H9 (cell line): ENCODE data around the gene ANK2. TPM values are rescaled to one million over a fixed set of nuclear protein-coding genes. Genes with fewer than 3 reads are reported as not detected.

Experiments
- DNase-seq: peaks from one replicate; pipeline ENCODE4 v3.0.0-alpha.2; 2017
- H2AFZ ChIP-seq: one replicate; pipeline ENCODE4 v1.6.1; 2013; ENCODE audit warnings: mild to moderate bottlenecking, low read length, control low read depth, moderate library complexity
- H2AK5ac ChIP-seq: 2 replicates; pipeline ENCODE4 v1.6.1; 2013; ENCODE audit warnings: low read length, control low read depth, mixed read lengths; ENCODE audit not compliant: insufficient read length
- H2BK120ac ChIP-seq: one replicate; pipeline ENCODE4 v1.6.1; 2013; ENCODE audit warnings: low read depth, mild to moderate bottlenecking, low read length, control low read depth, inconsistent platforms; ENCODE audit not compliant: poor library complexity, severe bottlenecking
- H2BK12ac ChIP-seq: 2 replicates; pipeline ENCODE4 v1.6.1; 2013; ENCODE audit warnings: low read length, control low read depth, mixed read lengths, low read depth; ENCODE audit not compliant: insufficient read length
- H2BK15ac ChIP-seq: 2 replicates; pipeline ENCODE4 v1.6.1; 2013; ENCODE audit warnings: low read depth, low read length, control low read depth
- H2BK20ac ChIP-seq: one replicate; pipeline ENCODE4 v1.6.1; 2013; ENCODE audit warnings: low read depth, mild to moderate bottlenecking, low read length, control low read depth, inconsistent platforms; ENCODE audit not compliant: poor library complexity, severe bottlenecking
- H2BK5ac ChIP-seq: 2 replicates; pipeline ENCODE4 v1.6.1; 2013; ENCODE audit warnings: low read length, control low read depth, mixed read lengths; ENCODE audit not compliant: insufficient read length
- H3K14ac ChIP-seq: 2 replicates; pipeline ENCODE4 v1.6.1; 2013; ENCODE audit warnings: low read length, control low read depth; ENCODE audit not compliant: insufficient read depth
- H3K18ac ChIP-seq: 2 replicates; pipeline ENCODE4 v1.6.1; 2013; ENCODE audit warnings: low read depth, mild to moderate bottlenecking, mixed read lengths, low read length, control low read depth; ENCODE audit not compliant: insufficient read length
- H3K23ac ChIP-seq: 2 replicates; pipeline ENCODE4 v1.6.1; 2013; ENCODE audit warnings: low read length, control low read depth, mixed read lengths, low read depth; ENCODE audit not compliant: insufficient read length
- H3K23me2 ChIP-seq: 2 replicates; pipeline ENCODE4 v1.6.1; 2013; ENCODE audit warnings: low read depth, mild to moderate bottlenecking, mixed read lengths, low read length, control low read depth; ENCODE audit not compliant: insufficient read length, poor library complexity, severe bottlenecking
- H3K27ac ChIP-seq: 2 replicates; pipeline ENCODE4 v1.5.1; 2013; ENCODE audit warnings: low read length, control low read depth, mixed read lengths, low read depth; ENCODE audit not compliant: insufficient read length
- H3K27me3 ChIP-seq: 2 replicates; pipeline ENCODE4 v1.6.1; 2013; ENCODE audit warnings: low read length, control low read depth, inconsistent platforms; ENCODE audit not compliant: insufficient read depth
- H3K4ac ChIP-seq: 2 replicates; pipeline ENCODE4 v1.6.1; 2013; ENCODE audit warnings: low read depth, mild to moderate bottlenecking, control low read depth, inconsistent platforms, low read length, moderate library complexity
- H3K4me1 ChIP-seq: 2 replicates; pipeline ENCODE4 v1.6.1; 2013; ENCODE audit warnings: low read length, control low read depth, inconsistent platforms; ENCODE audit not compliant: insufficient read depth
- H3K4me2 ChIP-seq: 2 replicates; pipeline ENCODE4 v1.6.1; 2013; ENCODE audit warnings: low read length, control low read depth, mixed read lengths; ENCODE audit not compliant: insufficient read length, insufficient read depth
- H3K56ac ChIP-seq: 2 replicates; pipeline ENCODE4 v1.6.1; 2013; ENCODE audit warnings: low read depth, mild to moderate bottlenecking, mixed read lengths, low read length, control low read depth; ENCODE audit not compliant: insufficient read length
- H3K79me1 ChIP-seq: 2 replicates; pipeline ENCODE4 v1.6.1; 2013; ENCODE audit warnings: low read depth, mild to moderate bottlenecking, moderate library complexity, low read length, control low read depth, inconsistent platforms; ENCODE audit not compliant: insufficient read depth, poor library complexity, severe bottlenecking
- H3K79me2 ChIP-seq: 2 replicates; pipeline ENCODE4 v1.6.1; 2013; ENCODE audit warnings: low read length, control low read depth, inconsistent platforms; ENCODE audit not compliant: insufficient read depth
- H3K9ac ChIP-seq: 2 replicates; pipeline ENCODE4 v1.6.1; 2013; ENCODE audit warnings: low read length, control low read depth, mixed read lengths; ENCODE audit not compliant: insufficient read length; ENCODE audit errors: extremely low read depth
- H3K9me3 ChIP-seq: one replicate; pipeline ENCODE4 v1.6.1; 2013; ENCODE audit warnings: low read depth, low read length, inconsistent platforms; ENCODE audit not compliant: control insufficient read depth
- H3T11ph ChIP-seq: one replicate; pipeline ENCODE4 v1.6.1; 2013; ENCODE audit warnings: mild to moderate bottlenecking, low read length, control low read depth, inconsistent platforms
- H4K20me1 ChIP-seq: one replicate; pipeline ENCODE4 v1.6.1; 2013; ENCODE audit not compliant: control insufficient read depth, insufficient read length, insufficient read depth
- H4K5ac ChIP-seq: 2 replicates; pipeline ENCODE4 v1.6.1; 2013; ENCODE audit warnings: low read depth, mild to moderate bottlenecking, mixed read lengths, low read length, control low read depth; ENCODE audit not compliant: insufficient read length
- H4K8ac ChIP-seq: replicated peaks from 2 replicates; pipeline ENCODE4 v1.6.1; 2013; ENCODE audit warnings: low read length, control low read depth, mixed read lengths, low read depth; ENCODE audit not compliant: insufficient read length
- H4K91ac ChIP-seq: 2 replicates; pipeline ENCODE4 v1.6.1; 2013; ENCODE audit warnings: low read depth, mild to moderate bottlenecking, moderate library complexity, mixed read lengths, low read length, control low read depth; ENCODE audit not compliant: insufficient read length
- H3K27ac Mint-ChIP-seq, 3 experiments: 2 replicates in 2 of 3; 3 replicates in 1 of 3; pipeline ENCODE4 v1.8.0; 2020 to 2021; ENCODE audit warnings: mixed read lengths in 3 of 3, mild to moderate bottlenecking in 1 of 3, moderate library complexity in 1 of 3
- H3K27me3 Mint-ChIP-seq: 2 replicates; pipeline ENCODE4 v1.8.0; 2021; ENCODE audit warnings: low read depth, mild to moderate bottlenecking, moderate library complexity, mixed read lengths
- H3K36me3 Mint-ChIP-seq, 3 experiments: 2 replicates in 2 of 3; 3 replicates in 1 of 3; pipeline ENCODE4 v1.8.0; 2020 to 2021; ENCODE audit warnings: low read depth in 3 of 3, mixed read lengths in 3 of 3; ENCODE audit not compliant: insufficient read depth in 1 of 3
- H3K4me1 Mint-ChIP-seq, 2 experiments: 2 replicates each; pipeline ENCODE4 v1.8.0; 2020; ENCODE audit warnings: mixed read lengths in 2 of 2
- H3K4me3 Mint-ChIP-seq, 2 experiments: 2 replicates in 1 of 2; 3 replicates in 1 of 2; pipeline ENCODE4 v1.8.0; 2020 to 2021; ENCODE audit warnings: mild to moderate bottlenecking in 2 of 2, mixed read lengths in 2 of 2, moderate library complexity in 1 of 2
- H3K9me3 Mint-ChIP-seq, 2 experiments: 2 replicates in 1 of 2; 3 replicates in 1 of 2; pipeline ENCODE4 v1.8.0; 2020; ENCODE audit warnings: mild to moderate bottlenecking in 2 of 2, mixed read lengths in 2 of 2, moderate library complexity in 1 of 2
- WGBS: extraction: QIAGEN DNeasy Blood & Tissue Kit; methylation state at CpG from one replicate; pipeline ENCODE4 v1.1.7; 2013; ENCODE audit warnings: missing lambda C conversion rate, low lambda C conversion rate, mixed read lengths; ENCODE audit not compliant: insufficient read length; ENCODE audit errors: extremely low coverage; 5-methylcytosine and 5-hydroxymethylcytosine counted together
- total RNA-seq: library from RNA; stranded (reverse); gene quantifications from 2 replicates; pipeline ENCODE4 v1.2.1, GENCODE V29; 2021
- TF ChIP-seq, protein P1 (sequence below): fragments of 200-600 bp; sonication (generic); conservative IDR thresholded peaks from 3 replicates; pipeline ENCODE4 v1.8.0; 2021; ENCODE audit warnings: antibody characterized with exemption, mild to moderate bottlenecking

Gene ANK2
- total RNA-seq, 1 experiment from 2014 or later = 36.8 TPM

DNA sequence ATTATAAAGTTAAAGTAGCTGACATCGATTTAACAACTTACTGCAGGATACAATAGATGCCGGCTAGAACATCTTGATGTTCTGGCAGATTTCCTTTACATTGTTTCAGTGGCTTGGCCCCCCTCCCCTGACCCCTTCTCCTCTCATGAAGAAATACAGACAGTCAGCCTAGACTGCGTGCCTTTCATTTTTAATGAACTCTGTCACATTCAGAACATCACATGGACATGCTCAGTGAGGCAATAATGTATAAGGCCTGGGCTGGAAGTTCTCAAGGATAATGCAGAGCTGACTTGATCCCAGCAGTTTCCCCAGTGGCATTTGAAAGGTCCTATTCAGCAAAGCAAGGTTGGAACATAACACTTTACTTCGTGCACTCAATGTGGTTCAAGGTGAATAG lies 239.2 kb downstream of the ANK2 start:
- Mint-ChIP-seq H3K9me3 (no peaks in the 10 kb centered on the region), H3K27ac (no peak overlapping the region), H3K27me3 (no peaks in the 10 kb centered on the region), H3K36me3 (peaks cover 0 to 18% (median 8%) of the 10 kb centered on the region in 3 experiments; a peak in 5 of 7 replicates), H3K4me1 (peaks cover 40 to 42% of the 10 kb centered on the region in 2 experiments), H3K4me3 (no peak overlapping the region)
- Histone ChIP-seq H3K9me3 (no peaks in the 10 kb centered on the region), H4K8ac (no peak overlapping the region), H3K79me2 (no peaks in the 10 kb centered on the region), H2AK5ac (no peak overlapping the region), H2BK20ac (peak overlapping the region; percentile 33), H3K27me3 (no peaks in the 10 kb centered on the region; the same call in 1 of the 2 replicates), H3T11ph (no peak overlapping the region), H3K18ac (no peak overlapping the region), H3K4ac (no peak overlapping the region), H2BK5ac (no peak overlapping the region), H2BK120ac (no peak overlapping the region), H2BK15ac (no peak overlapping the region), H3K27ac (no peak overlapping the region), H3K4me2 (no peak overlapping the region), H4K5ac (no peak overlapping the region), H3K23ac (no peak overlapping the region), H3K79me1 (no peaks in the 10 kb centered on the region), H4K20me1 (no peaks in the 10 kb centered on the region), H4K91ac (no peak overlapping the region), H2BK12ac (no peak overlapping the region), H3K14ac (no peak overlapping the region), H3K56ac (no peak overlapping the region), H3K23me2 (no peaks in the 10 kb centered on the region), H3K9ac (no peak overlapping the region), H2AFZ (no peak overlapping the region), H3K4me1 (peaks cover 15% of the 10 kb centered on the region; the same call in 1 of the 2 replicates)
- no peak for DNase-seq
- no CpG with 5 or more reads among the region's 4 CpGs for WGBS
- TF ChIP-seq, protein P1, sequence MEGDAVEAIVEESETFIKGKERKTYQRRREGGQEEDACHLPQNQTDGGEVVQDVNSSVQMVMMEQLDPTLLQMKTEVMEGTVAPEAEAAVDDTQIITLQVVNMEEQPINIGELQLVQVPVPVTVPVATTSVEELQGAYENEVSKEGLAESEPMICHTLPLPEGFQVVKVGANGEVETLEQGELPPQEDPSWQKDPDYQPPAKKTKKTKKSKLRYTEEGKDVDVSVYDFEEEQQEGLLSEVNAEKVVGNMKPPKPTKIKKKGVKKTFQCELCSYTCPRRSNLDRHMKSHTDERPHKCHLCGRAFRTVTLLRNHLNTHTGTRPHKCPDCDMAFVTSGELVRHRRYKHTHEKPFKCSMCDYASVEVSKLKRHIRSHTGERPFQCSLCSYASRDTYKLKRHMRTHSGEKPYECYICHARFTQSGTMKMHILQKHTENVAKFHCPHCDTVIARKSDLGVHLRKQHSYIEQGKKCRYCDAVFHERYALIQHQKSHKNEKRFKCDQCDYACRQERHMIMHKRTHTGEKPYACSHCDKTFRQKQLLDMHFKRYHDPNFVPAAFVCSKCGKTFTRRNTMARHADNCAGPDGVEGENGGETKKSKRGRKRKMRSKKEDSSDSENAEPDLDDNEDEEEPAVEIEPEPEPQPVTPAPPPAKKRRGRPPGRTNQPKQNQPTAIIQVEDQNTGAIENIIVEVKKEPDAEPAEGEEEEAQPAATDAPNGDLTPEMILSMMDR = no peak
